ENCODE results near the gene SCML1.

The SCML1 gene

GRCh38 chrX:17738737-17739535, 1.6 kb downstream of the SCML1 start:
- H3K27ac ChIP-seq, result peak overlapping the region; percentile 92
- no peak for TF ChIP-seq CTCF (conservative IDR thresholded peaks at IDR 0.05)
- TF ChIP-seq ZFX (IDR thresholded peaks at IDR 0.05), result no peak

GRCh38 chrX:17740137-17741122, 3.1 kb downstream of the SCML1 start:
- TF ChIP-seq CTCF (conservative IDR thresholded peaks at IDR 0.05) (no peak), ZFX (IDR thresholded peaks at IDR 0.05) (no peak)
- H3K27ac ChIP-seq, result no peak overlapping the region

GRCh38 chrX:17741123-17741511, 3.8 kb downstream of the SCML1 start:
- H3K27ac ChIP-seq, result no peak overlapping the region
- no peak for TF ChIP-seq ZFX (IDR thresholded peaks at IDR 0.05)
- no peak for TF ChIP-seq CTCF (conservative IDR thresholded peaks at IDR 0.05)

- no peak for TF ChIP-seq CTCF (conservative IDR thresholded peaks at IDR 0.05)
- no peak for TF ChIP-seq ZFX (IDR thresholded peaks at IDR 0.05)
- H3K27ac ChIP-seq, result no peak overlapping the region
Observed at GRCh38 chrX:17743913-17744312, 6.6 kb downstream of the SCML1 start.

- TF ChIP-seq ZFX (IDR thresholded peaks at IDR 0.05) (no peak), CTCF (conservative IDR thresholded peaks at IDR 0.05) (peak; percentile 59)
- H3K27ac ChIP-seq, result no peak overlapping the region
Observed at GRCh38 chrX:17744896-17745523, 7.7 kb downstream of the SCML1 start.

- TF ChIP-seq ZFX (IDR thresholded peaks at IDR 0.05), result no peak
- no peak for TF ChIP-seq CTCF (conservative IDR thresholded peaks at IDR 0.05)
Observed at GRCh38 chrX:17747692-17748091, 10.4 kb downstream of the SCML1 start.

More at GRCh38 chrX:17747692-17748091, 10.4 kb downstream of the SCML1 start:
- no peak overlapping the region for H3K27ac ChIP-seq

Data from C4-2B (cell line).